CD4-positive, alpha-beta T cell treated with Interleukin-1 beta for 1 hour (primary cell): ENCODE results near the gene ADGRG1.

Source experiments
- DNase-seq, 2 donors: peaks; one replicate each; pipeline ENCODE4 v3.0.0-alpha.2; 2020 to 2022

ADGRG1 gene

DNA sequence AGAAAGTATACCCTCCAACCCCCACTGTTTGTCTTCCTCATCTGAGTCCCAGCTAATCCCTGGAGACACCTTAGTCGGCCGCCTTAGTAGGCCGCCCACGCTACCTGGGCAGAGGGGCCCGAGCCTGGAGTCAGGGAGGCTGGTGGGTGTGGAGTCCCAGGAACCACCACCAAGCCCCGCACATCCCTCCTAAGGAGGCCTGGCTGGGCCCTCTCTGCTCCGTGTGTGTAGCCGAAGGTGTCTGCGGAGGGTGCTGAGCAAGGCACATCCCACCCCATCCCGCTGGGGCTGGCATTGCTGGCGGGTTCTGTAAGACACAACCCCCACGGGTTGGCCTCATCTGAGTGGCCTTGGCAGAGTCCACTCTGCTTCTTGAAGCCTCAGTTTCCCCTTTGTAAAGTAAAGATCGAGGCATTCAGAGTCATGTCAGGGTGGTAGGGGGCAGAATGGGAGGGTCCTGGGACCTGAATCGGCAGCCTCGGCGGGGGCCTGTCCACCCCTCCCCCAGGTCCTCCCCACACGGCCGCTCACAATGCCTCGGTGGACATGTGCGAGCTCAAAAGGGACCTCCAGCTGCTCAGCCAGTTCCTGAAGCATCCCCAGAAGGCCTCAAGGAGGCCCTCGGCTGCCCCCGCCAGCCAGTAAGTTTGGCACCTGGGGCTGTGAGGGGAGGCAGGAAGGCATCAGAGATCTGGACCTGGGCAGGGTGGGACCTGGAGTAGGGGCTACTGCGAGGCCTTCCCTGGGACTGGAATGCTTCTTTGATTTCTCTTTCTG lies 24.5 kb downstream of the ADGRG1 start:
- DNase-seq: no peak

DNA sequence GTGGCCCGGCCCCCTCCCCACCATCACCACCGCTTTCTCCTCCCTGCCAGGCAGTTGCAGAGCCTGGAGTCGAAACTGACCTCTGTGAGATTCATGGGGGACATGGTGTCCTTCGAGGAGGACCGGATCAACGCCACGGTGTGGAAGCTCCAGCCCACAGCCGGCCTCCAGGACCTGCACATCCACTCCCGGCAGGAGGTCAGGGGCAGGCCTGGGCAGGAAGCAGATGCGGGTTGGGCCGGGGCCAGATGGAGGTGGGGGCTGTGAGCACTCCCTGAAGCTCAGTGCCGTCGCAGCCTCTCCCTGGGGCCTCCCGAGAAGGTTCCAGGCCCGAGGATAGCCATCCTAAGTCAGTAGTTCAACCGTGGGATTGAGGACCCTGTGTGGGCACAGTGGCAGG lies 25.5 kb downstream of the ADGRG1 start:
- no peak for DNase-seq

DNA sequence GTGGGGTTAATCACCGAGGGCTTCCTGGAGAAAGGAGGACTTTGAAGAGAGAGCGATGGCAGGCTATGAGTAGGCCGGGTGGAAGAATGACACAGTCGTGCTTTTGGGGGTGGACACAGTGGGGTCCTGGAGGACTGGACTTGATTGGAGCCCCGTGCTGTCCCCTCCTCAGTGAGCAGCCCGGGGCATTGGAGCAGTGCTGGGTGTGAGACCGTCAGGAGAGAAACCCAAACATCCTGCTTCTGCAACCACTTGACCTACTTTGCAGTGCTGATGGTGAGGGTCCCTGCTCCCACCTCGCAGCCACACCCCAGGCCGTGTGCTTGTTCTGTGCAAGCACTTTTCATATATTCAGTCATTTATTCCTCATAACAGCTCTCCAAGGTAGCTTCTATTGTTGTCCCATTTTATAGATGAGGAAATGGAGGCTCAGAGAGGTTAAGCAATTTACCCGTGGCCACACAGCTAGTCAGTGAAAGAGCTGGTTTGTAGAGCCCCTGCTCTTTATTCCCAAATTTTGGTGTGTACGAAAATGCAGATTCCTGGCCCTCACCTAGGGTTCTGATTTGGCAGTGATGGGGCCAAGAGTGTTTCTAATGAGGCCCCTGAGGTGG lies 28.0 kb downstream of the ADGRG1 start:
- DNase-seq: no peak

- DNase-seq: no peak
Observed at GRCh38 chr16:57657228-57657627, 28.8 kb downstream of the ADGRG1 start.

DNA sequence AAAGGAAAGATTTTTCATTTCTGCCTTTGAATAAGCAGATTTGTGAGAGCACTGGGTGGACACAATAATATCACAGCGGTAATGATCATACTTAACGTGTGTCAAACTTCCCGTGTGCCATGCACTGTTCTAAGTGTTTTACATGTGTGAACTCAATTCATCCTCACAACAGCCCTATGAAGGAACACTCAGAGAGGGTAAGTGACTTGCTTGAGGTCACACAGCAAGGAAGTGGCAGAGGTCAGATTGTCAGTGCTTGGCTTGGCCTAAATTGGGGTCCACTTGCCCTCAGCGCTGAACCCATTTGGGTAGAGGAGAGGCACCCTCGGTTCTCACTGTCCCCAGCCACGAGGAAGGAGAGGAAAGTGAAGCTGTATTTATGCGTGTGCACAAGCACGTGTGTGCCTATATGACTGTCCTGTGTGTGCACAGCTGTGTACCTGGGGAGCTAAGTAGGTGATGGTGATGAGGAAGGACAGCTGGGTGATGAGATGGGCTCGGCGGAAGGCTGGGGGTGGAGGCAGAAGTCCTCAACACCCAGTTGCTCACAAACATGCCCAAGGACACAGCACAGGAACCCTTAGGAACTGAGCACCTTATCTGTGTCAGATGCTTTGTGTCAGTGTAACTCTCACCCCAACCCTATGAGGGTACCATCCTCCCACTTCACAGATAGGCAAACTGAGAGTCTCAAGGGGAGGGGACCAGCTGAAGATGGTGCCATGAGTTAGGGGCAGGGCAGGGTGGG lies 29.9 kb downstream of the ADGRG1 start:
- no peak for DNase-seq

DNA sequence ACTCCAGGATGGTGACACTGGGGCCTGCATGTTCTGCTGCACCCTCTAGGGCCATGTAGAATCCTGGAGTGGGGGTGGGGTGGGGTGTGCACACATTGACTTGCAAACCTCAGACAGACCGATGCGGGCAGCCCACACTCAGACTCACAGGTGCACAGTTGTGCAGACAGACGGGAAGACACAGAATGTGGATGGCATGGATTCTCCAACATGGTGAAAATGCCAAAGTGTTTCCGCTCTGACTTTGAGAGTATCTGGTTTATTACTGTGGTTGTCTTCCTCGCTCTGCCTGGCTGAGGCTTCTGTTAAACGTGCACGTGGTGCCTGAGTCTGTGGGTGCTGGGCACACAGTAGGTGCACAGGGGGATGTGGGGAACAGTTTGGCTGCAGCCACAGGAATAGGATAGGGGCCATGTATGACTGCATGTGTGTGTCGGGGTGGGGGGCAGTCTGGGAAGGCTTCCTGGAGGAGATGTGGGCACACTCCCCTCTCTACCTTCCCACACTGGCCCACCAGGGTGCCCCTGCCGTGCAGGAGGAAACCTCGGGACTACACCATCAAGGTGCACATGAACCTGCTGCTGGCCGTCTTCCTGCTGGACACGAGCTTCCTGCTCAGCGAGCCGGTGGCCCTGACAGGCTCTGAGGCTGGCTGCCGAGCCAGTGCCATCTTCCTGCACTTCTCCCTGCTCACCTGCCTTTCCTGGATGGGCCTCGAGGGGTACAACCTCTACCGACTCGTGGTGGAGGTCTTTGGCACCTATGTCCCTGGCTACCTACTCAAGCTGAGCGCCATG lies 30.6 kb downstream of the ADGRG1 start:
- no peak for DNase-seq

GRCh38 chr16:57660715-57661463 lies 32.5 kb downstream of the ADGRG1 start:
- no peak for DNase-seq

DNA sequence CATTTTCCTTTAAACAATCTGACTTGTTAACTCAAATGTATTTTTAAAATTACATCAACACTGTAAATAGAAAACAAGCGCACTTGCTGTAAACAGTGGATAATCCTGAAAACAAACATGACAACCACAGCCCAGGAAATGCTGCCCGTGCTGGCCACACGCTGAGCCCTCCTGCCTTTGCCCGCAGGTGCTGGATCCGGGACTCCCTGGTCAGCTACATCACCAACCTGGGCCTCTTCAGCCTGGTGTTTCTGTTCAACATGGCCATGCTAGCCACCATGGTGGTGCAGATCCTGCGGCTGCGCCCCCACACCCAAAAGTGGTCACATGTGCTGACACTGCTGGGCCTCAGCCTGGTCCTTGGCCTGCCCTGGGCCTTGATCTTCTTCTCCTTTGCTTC lies 33.1 kb downstream of the ADGRG1 start:
- DNase-seq: no peak

DNA sequence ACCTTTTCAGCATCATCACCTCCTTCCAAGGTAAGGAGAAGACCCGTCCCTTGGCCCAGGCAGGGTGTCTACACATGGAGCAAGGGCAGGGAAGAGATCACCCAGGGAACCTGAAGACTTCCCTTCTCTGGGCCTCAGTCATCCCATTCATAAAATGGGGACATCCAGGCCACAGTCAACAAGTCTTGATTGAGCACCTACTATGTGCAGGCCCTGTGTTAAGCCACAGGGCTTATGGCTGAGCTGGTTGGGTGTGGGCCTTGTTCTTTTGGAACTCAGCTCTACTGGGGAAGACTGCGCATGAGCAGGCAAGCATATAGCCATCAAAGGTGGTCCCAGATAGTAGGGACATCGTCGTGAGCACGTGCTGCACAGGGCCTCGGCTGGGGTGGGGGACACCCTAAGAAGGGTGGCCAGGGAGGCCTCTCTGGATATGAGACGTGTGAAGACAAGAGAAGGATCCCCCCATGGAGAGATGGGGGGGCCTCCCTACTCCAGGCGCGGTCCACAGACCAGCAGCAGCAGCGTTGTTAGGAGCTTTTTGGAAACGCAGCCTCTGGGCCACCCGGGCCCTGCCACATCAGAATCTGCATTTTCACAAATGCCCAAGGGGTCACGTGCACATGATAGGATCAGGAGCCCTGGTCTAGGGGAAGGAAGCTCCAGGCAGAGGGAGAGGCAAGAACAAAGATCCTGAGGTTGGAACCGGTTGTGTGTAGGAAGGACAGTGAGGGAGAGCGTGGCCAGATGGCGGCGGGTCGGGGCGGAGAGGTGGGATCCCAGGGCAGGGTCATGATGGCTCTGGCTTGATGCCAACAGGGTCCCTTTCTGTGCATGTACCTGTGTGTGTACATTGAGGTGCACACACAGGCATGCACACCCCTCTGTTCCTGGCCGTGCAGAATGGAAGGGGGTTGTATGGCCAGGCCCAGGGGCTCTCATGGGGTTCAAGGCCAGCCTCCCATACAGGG lies 33.8 kb downstream of the ADGRG1 start:
- no peak for DNase-seq

GRCh38 chr16:57663436-57663835 lies 35.0 kb downstream of the ADGRG1 start:
- no peak for DNase-seq

DNA sequence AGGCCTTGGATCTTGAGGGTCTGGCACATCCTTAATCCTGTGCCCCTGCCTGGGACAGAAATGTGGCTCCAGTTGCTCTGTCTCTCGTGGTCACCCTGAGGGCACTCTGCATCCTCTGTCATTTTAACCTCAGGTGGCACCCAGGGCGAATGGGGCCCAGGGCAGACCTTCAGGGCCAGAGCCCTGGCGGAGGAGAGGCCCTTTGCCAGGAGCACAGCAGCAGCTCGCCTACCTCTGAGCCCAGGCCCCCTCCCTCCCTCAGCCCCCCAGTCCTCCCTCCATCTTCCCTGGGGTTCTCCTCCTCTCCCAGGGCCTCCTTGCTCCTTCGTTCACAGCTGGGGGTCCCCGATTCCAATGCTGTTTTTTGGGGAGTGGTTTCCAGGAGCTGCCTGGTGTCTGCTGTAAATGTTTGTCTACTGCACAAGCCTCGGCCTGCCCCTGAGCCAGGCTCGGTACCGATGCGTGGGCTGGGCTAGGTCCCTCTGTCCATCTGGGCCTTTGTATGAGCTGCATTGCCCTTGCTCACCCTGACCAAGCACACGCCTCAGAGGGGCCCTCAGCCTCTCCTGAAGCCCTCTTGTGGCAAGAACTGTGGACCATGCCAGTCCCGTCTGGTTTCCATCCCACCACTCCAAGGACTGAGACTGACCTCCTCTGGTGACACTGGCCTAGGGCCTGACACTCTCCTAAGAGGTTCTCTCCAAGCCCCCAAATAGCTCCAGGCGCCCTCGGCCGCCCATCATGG lies 35.7 kb downstream of the ADGRG1 start:
- DNase-seq: no peak

GRCh38 chr16:57664662-57665025 lies 36.2 kb downstream of the ADGRG1 start:
- no peak for DNase-seq

DNA sequence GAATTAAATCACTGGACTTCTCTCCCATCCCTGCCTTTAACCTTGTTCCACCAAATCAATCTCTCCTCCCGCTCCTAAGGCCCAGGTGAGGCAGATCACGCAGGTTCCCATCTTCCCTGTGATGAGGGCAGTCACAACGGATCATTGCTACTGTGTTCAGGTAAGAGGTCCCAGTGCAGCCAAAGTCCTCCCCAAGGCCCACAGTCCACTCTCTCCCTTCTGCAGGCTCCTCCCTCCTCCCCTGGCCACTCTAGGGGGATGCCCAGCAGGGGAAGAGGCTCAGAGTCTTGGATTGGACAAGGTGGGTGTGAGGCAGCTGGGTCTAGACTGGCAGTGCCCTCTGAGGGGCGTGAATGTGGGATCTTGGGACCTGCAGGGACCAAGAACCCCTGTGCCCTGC lies 37.1 kb downstream of the ADGRG1 start:
- no peak for DNase-seq

DNA sequence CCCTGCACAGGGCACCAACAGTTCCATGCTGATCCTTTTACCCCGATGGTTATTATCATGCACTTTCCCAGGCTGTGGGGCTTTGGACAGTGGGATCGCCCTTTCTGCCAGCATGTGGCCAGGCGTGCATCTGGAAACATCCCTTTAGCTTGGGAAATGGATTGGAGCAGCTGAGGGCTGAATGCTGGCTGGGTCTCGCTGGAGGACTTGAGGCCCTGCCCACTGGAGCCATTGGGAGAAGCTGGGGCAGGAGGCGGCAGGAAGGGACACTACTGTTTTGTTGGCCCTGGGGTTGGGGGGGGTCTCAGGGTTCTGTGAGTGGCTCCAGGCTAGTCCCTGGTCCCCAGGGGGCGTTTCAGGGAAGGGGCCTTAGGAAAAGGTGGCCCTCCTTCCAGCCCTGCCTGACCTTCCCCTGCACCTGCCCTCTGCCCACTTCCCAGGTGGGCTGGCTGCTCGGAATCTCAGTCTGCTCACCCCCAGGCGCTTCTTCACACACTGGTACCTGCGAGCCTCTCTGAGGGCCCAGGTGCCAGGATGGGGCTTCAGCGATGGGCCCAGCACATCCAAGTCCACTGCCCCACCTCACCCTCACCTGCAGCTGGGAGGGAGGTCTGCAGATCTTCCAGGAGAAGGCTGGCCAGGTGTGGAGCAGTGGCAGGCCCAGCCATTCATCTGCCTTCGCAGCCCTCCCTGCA lies 38.1 kb downstream of the ADGRG1 start:
- DNase-seq: no peak

GRCh38 chr16:57667048-57667525 lies 38.7 kb downstream of the ADGRG1 start:
- no peak for DNase-seq

DNA sequence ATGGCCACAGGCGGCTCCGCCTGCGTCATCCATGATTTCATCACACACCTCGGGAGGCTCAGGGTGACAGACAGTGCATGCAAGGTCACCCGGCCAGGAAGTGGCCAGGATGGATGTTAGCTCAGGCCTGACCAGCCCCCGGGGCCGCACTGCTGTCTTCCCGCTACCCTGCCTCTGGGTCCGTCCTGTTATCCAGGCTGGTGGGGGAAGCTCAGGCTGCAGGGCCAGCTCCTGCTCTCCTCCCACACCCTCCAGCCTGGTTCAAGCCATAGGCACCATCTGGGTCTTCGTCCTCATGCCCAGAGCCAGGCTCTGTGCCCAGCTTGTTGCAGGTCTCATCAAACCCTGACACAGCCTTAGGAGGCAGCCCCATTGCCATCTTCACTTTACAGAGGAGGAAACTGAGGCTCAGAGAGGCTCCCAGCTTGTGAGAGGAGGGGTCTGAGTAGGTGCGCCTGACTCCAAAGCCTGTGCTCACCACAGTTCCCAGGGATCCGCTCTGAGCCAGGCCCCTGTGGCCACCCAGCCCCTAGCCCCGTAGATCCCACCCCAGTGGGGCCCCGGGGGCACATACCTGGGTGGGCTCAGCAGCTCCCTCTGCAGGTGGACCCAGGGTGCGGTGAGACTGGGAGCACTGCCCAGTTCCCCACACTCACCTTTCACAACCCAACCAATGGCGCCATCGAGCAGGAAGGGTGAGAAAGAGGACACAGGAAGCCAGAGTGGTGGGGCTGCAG lies 39.3 kb downstream of the ADGRG1 start:
- peak in 1 of 2 donors; percentile 81 for DNase-seq

DNA sequence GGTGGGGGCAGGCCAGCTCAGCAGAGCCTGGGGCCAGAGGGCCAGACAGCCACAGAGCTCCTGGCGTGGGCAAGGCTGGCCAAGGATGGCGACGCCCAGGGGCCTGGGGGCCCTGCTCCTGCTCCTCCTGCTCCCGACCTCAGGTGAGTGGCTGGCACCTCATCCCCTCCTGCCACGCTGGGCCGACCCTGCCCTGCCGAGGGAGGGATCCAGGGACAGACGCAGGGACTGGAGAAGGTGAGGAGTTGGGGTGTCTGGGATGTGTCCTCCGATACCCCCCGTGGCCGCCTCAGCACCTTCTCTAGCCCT lies 39.8 kb downstream of the ADGRG1 start, which contains the start of gene ADGRG3:
Gene ADGRG3 (plus strand): TSS at position 44 of the 309 bp plus-strand sequence. CDS start 42 bp downstream, at position 86.
- DNase-seq: no peak

DNA sequence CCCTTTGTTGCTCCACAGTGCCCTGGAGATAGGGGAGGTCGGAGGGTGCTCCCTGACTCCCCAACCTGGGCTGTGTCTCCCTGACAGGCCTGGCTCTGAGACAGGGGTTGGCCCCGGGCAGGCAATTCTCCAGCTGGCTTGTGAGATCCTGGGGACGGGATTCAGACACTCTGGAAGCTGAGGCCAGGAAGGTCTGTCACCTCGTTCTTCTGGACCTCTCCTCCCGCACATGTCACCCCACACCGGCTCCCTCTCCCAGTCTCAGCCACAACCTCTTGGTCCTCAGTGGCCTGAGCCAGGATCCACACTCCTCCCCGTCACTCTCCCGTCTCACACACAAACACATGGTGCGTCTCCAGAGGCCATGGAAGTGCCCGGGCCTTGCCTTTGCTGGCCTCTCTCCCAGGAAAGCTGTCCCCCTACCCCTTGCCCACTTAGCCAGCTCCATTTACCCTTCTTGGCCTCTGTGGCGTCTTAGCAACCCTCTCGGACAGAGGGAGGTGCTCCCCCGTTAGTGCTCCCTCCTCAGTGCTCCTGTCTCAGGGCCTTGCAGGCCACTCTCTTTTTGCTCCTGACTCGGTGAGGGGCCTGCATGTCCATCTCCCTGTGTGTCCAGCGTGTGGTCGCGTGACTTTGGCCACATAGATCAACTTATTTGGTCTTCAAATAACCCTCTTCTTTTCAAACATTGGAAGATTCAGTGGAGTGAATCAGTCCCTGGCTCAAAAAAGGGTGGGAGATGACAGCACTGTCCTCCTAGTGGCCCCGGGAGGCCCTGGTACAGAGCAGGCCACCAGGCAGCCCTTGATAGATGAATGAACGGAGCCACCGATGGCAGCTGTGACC lies 40.4 kb downstream of the ADGRG1 start:
- DNase-seq: no peak
